IPS-20b (cell line): ENCODE results near the gene ALOX15.
"Not testable (repeated sequence)": the region's sequence is repeated elsewhere in the genome, so short reads cannot be mapped to it uniquely, and the experiment has no call there.

Experiments used
- H3K27ac ChIP-seq: one replicate; pipeline ENCODE4 v1.5.1; 2013; ENCODE audit warnings: low read length
- H3K27me3 ChIP-seq: 2 replicates; pipeline ENCODE4 v1.6.1; 2013; ENCODE audit warnings: mild to moderate bottlenecking, low read length, inconsistent platforms; ENCODE audit not compliant: insufficient read depth
- H3K36me3 ChIP-seq: 2 replicates; pipeline ENCODE4 v1.6.1; 2013; ENCODE audit warnings: low read depth, mild to moderate bottlenecking, inconsistent platforms, low read length, moderate library complexity; ENCODE audit not compliant: insufficient read depth
- H3K4me1 ChIP-seq: 2 replicates; pipeline ENCODE4 v1.6.1; 2013; ENCODE audit warnings: mild to moderate bottlenecking, control low read depth, inconsistent platforms, low read length, moderate library complexity; ENCODE audit not compliant: insufficient read depth
- H3K4me3 ChIP-seq: 2 replicates; pipeline ENCODE4 v1.5.1; 2013; ENCODE audit warnings: mild to moderate bottlenecking, low read length, inconsistent platforms
- H3K9ac ChIP-seq: 2 replicates; pipeline ENCODE4 v1.6.1; 2013; ENCODE audit warnings: low read depth, mild to moderate bottlenecking, inconsistent platforms, low read length, moderate library complexity
- H3K9me3 ChIP-seq: 2 replicates; pipeline ENCODE4 v1.6.1; 2013; ENCODE audit warnings: mild to moderate bottlenecking, low read depth, low read length, inconsistent platforms; ENCODE audit not compliant: insufficient read depth

The ALOX15 gene

GRCh38 chr17:4672751-4673150 lies 31.3 kb upstream of the ALOX15 start:
- Histone ChIP-seq H3K9ac (no peak overlapping the region), H3K27ac (no peak overlapping the region), H3K27me3 (no peaks in the 10 kb centered on the region), H3K4me1 (no peaks in the 10 kb centered on the region; the same call in 1 of the 2 replicates), H3K36me3 (peaks cover 71% of the 10 kb centered on the region), H3K9me3 (no peaks in the 10 kb centered on the region), H3K4me3 (no peak overlapping the region)

- H3K36me3 ChIP-seq, result peaks cover 65% of the 10 kb centered on the region
Observed at GRCh38 chr17:4672055-4672630, 30.7 kb upstream of the ALOX15 start.

GRCh38 chr17:4667166-4667565 lies 25.7 kb upstream of the ALOX15 start:
- Histone ChIP-seq H3K4me3 (no peak overlapping the region), H3K27me3 (no peaks in the 10 kb centered on the region), H3K9ac (no peak overlapping the region), H3K4me1 (no peaks in the 10 kb centered on the region; the same call in 1 of the 2 replicates), H3K9me3 (no peaks in the 10 kb centered on the region), H3K36me3 (peaks cover 17% of the 10 kb centered on the region), H3K27ac (no peak overlapping the region)

More at GRCh38 chr17:4672055-4672630, 30.7 kb upstream of the ALOX15 start:
- H3K27ac ChIP-seq, result no peak overlapping the region
- H3K4me1 ChIP-seq, result no peaks in the 10 kb centered on the region; the same call in 1 of the 2 replicates
- no peaks in the 10 kb centered on the region for H3K27me3 ChIP-seq
- H3K9ac ChIP-seq, result no peak overlapping the region
- no peak overlapping the region for H3K4me3 ChIP-seq
- H3K9me3 ChIP-seq, result no peaks in the 10 kb centered on the region

GRCh38 chr17:4666296-4666695 lies 24.8 kb upstream of the ALOX15 start:
- Histone ChIP-seq H3K9ac (no peak overlapping the region), H3K36me3 (peaks cover 8% of the 10 kb centered on the region)

GRCh38 chr17:4665027-4665426 lies 23.5 kb upstream of the ALOX15 start:
- no peak overlapping the region for H3K27ac ChIP-seq
- no peak overlapping the region for H3K9ac ChIP-seq
- no peaks in the 10 kb centered on the region for H3K27me3 ChIP-seq
- H3K4me1 ChIP-seq, result no peaks in the 10 kb centered on the region; the same call in 1 of the 2 replicates
- no peak overlapping the region for H3K4me3 ChIP-seq
- no peaks in the 10 kb centered on the region for H3K36me3 ChIP-seq
- H3K9me3 ChIP-seq, result no peaks in the 10 kb centered on the region

More at GRCh38 chr17:4666296-4666695, 24.8 kb upstream of the ALOX15 start:
- H3K27me3 ChIP-seq, result no peaks in the 10 kb centered on the region
- H3K4me1 ChIP-seq, result no peaks in the 10 kb centered on the region; the same call in 1 of the 2 replicates
- no peak overlapping the region for H3K27ac ChIP-seq
- no peak overlapping the region for H3K4me3 ChIP-seq
- H3K9me3 ChIP-seq, result no peaks in the 10 kb centered on the region

GRCh38 chr17:4664230-4664629 lies 22.8 kb upstream of the ALOX15 start:
- H3K9ac ChIP-seq, result no peak overlapping the region
- H3K36me3 ChIP-seq, result no peaks in the 10 kb centered on the region
- no peaks in the 10 kb centered on the region; the same call in 1 of the 2 replicates for H3K4me1 ChIP-seq
- H3K27ac ChIP-seq, result no peak overlapping the region
- H3K27me3 ChIP-seq, result no peaks in the 10 kb centered on the region
- no peak overlapping the region for H3K4me3 ChIP-seq
- no peaks in the 10 kb centered on the region for H3K9me3 ChIP-seq

GRCh38 chr17:4663711-4664110 lies 22.2 kb upstream of the ALOX15 start:
- Histone ChIP-seq H3K9ac (no peak overlapping the region), H3K27ac (no peak overlapping the region), H3K9me3 (no peaks in the 10 kb centered on the region), H3K4me3 (no peak overlapping the region), H3K27me3 (no peaks in the 10 kb centered on the region), H3K4me1 (no peaks in the 10 kb centered on the region; the same call in 1 of the 2 replicates), H3K36me3 (no peaks in the 10 kb centered on the region)

GRCh38 chr17:4658478-4659305 lies 17.2 kb upstream of the ALOX15 start:
- H3K27ac ChIP-seq, result no peak overlapping the region
- no peaks in the 10 kb centered on the region for H3K36me3 ChIP-seq
- H3K27me3 ChIP-seq, result no peaks in the 10 kb centered on the region
- no peaks in the 10 kb centered on the region for H3K9me3 ChIP-seq
- H3K4me1 ChIP-seq, result no peaks in the 10 kb centered on the region
- no peak overlapping the region for H3K4me3 ChIP-seq
- H3K9ac ChIP-seq, result no peak overlapping the region

GRCh38 chr17:4657678-4658077 lies 16.2 kb upstream of the ALOX15 start:
- Histone ChIP-seq H3K4me1 (no peaks in the 10 kb centered on the region), H3K27ac (no peak overlapping the region), H3K27me3 (no peaks in the 10 kb centered on the region), H3K9ac (no peak overlapping the region), H3K36me3 (no peaks in the 10 kb centered on the region), H3K9me3 (no peaks in the 10 kb centered on the region), H3K4me3 (no peak overlapping the region)

- not testable (repeated sequence) for H3K9me3 ChIP-seq, H3K4me3 ChIP-seq, H3K36me3 ChIP-seq, H3K9ac ChIP-seq, H3K27me3 ChIP-seq, H3K27ac ChIP-seq, H3K4me1 ChIP-seq
Observed at GRCh38 chr17:4655933-4656332, 14.5 kb upstream of the ALOX15 start.

- H3K4me3 ChIP-seq, result no peak overlapping the region
- H3K4me1 ChIP-seq, result no peaks in the 10 kb centered on the region
- H3K27ac ChIP-seq, result no peak overlapping the region
- no peaks in the 10 kb centered on the region for H3K36me3 ChIP-seq
- H3K9ac ChIP-seq, result no peak overlapping the region
- no peaks in the 10 kb centered on the region for H3K9me3 ChIP-seq
- H3K27me3 ChIP-seq, result no peaks in the 10 kb centered on the region
Observed at GRCh38 chr17:4652997-4653396, 11.5 kb upstream of the ALOX15 start.

- no peak overlapping the region for H3K4me3 ChIP-seq
- no peaks in the 10 kb centered on the region for H3K4me1 ChIP-seq
- no peaks in the 10 kb centered on the region for H3K36me3 ChIP-seq
- H3K27me3 ChIP-seq, result peaks cover 8% of the 10 kb centered on the region
- no peak overlapping the region for H3K9ac ChIP-seq
- no peak overlapping the region for H3K27ac ChIP-seq
- no peaks in the 10 kb centered on the region for H3K9me3 ChIP-seq
Observed at GRCh38 chr17:4648741-4649140, 7.3 kb upstream of the ALOX15 start.
